HG03442 (cell line): ENCODE results near the gene HERC6.
A peak's percentile ranks its signal among the peaks of the same experiment; 100 is the strongest.
"Not testable (repeated sequence)": the region's sequence is repeated elsewhere in the genome, so short reads cannot be mapped to it uniquely, and the experiment has no call there.

Experiments used
- ATAC-seq: cut with Tn5 transposase; IDR thresholded peaks from one replicate; pipeline ENCODE4 v1.9.1; 2021; ENCODE audit warnings: mild to moderate bottlenecking, moderate library complexity; ENCODE audit not compliant: unreplicated experiment

Gene HERC6

GRCh38 chr4:88390128-88390527, 11.5 kb downstream of the HERC6 start:
- ATAC-seq, result no peak

- no peak for ATAC-seq
These were observed 13.1 kb downstream of the HERC6 start for GRCh38 chr4:88391703-88392102.

- ATAC-seq, result no peak
These were observed 18.0 kb downstream of the HERC6 start for GRCh38 chr4:88396681-88397080.

- ATAC-seq, result no peak
These were observed 19.7 kb downstream of the HERC6 start for GRCh38 chr4:88398381-88398780.

- no peak for ATAC-seq
These were observed 30.6 kb downstream of the HERC6 start for GRCh38 chr4:88409206-88409605.

- ATAC-seq, result no peak
These were observed 31.1 kb downstream of the HERC6 start for GRCh38 chr4:88409789-88410188.

- ATAC-seq, result peak; percentile 60
These were observed 32.9 kb downstream of the HERC6 start for GRCh38 chr4:88411491-88412096.

GRCh38 chr4:88413801-88414200, 35.1 kb downstream of the HERC6 start:
- no peak for ATAC-seq

- ATAC-seq, result no peak
These were observed 36.1 kb downstream of the HERC6 start for GRCh38 chr4:88414755-88415154.

GRCh38 chr4:88415982-88416381, 37.3 kb downstream of the HERC6 start:
- ATAC-seq, result no peak

GRCh38 chr4:88418411-88418810, 39.8 kb downstream of the HERC6 start:
- no peak for ATAC-seq

- ATAC-seq, result peak; percentile 64
These were observed 41.2 kb downstream of the HERC6 start for GRCh38 chr4:88419874-88420273.

- no peak for ATAC-seq
These were observed 42.2 kb downstream of the HERC6 start for GRCh38 chr4:88420844-88421243.

- no peak for ATAC-seq
These were observed 43.8 kb downstream of the HERC6 start for GRCh38 chr4:88422403-88422802.

- no peak for ATAC-seq
These were observed 50.7 kb downstream of the HERC6 start for GRCh38 chr4:88429401-88429800.

- no peak for ATAC-seq
These were observed 57.5 kb downstream of the HERC6 start for GRCh38 chr4:88435987-88436693.

- ATAC-seq, result not testable (repeated sequence)
These were observed 59.2 kb downstream of the HERC6 start for GRCh38 chr4:88437873-88438272.

GRCh38 chr4:88439161-88439760, 60.6 kb downstream of the HERC6 start:
- no peak for ATAC-seq

GRCh38 chr4:88440146-88440545, 61.5 kb downstream of the HERC6 start:
- ATAC-seq, result no peak

- no peak for ATAC-seq
These were observed 63.0 kb downstream of the HERC6 start for GRCh38 chr4:88441696-88442095.

- ATAC-seq, result no peak
These were observed 64.1 kb downstream of the HERC6 start for GRCh38 chr4:88442689-88443191.

- ATAC-seq, result no peak
These were observed 64.8 kb downstream of the HERC6 start for GRCh38 chr4:88443486-88443885.
